NCI-H524 (cell line): Measurements from ENCODE around the gene CCN5.
A peak's percentile ranks its signal among the peaks of the same experiment; 100 is the strongest.
"Not testable (repeated sequence)": the region's sequence is repeated elsewhere in the genome, so short reads cannot be mapped to it uniquely, and the experiment has no call there.

Experiments used
- DNase-seq, 2 experiments: peaks; one replicate each; lab custom pipeline; 2025; lab: John Stamatoyannopoulos, UW

CCN5 gene, protein sequence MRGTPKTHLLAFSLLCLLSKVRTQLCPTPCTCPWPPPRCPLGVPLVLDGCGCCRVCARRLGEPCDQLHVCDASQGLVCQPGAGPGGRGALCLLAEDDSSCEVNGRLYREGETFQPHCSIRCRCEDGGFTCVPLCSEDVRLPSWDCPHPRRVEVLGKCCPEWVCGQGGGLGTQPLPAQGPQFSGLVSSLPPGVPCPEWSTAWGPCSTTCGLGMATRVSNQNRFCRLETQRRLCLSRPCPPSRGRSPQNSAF

DNA sequence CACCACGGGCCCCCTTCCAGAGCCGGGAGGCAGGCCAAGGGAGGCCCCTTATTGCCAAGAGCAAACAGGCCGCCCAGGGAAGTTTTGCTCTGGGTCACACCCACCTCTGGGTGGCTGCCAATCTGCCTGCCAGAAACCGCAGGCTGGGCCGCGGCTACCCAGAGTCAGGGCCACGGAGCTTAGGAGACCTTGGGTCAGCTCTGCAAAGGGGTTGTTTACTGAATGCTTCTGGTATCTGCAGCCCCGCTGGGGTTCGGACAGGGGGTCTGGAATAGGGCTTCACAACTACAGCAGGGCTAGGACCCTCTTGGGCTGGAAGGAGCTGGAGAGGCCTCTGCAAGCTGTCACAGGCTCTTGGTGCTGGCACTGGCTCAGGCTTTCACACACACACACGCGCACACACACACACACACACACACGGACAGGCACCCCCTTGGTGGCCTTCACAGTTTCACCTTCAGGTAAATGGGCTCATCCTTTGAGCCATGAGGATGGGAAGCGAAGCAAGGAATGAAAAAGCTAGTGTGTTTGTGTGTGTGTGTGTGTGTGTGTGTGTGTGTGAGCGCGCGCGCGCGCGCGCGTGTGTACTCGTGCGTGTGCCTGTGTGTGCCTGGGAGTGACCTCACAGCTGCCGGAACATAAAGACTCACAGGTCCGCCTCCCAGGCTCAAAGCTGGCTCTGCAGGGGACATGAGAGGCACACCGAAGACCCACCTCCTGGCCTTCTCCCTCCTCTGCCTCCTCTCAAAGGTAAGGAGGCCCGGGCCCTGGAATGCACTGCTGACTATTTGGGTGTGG, at the start of gene CCN5:
TSS of gene CCN5 (plus strand) at position 669 of the 798 bp plus-strand sequence. CDS start at position 691, 22 bp downstream.
- DNase-seq, result no peak

DNA sequence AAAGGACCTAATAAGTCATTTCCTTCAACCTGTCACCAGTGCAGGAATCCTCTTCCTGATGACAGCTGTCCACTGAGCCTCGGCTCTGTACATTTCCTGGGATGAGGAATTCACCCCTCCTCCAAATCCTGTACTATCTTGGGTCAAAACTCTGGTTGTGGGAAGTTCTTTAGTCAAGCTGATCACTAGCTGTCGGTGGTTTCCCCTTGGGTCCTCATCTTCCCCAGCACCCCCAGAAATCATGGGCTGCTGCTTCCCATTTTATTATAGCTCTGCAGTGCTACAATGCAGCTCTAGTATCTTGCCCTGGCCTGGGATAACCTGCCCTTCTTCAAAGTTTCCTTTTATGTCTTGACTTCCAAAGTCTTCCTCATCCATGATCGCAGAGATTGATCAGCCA, 49.1 kb upstream of the CCN5 start:
- DNase-seq, result no peak

DNA sequence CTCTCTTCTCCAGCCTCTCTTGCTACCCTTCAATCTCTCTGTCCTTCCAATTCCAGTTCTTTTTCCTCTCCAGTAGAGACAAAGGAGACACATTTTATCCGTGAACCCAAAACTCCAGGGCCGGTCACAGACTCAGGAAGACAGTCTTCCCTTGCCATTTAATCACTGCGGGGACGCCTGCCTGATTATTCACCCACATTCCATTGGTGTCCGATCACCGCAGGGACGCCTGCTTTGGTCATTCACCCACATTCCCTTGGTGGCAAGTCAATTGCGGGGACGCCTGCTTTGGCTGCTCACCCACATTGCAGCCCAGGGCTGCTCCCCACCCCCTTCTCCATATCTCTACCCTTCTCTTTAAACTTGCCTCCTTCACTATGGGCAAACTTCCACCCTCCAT, 44.3 kb upstream of the CCN5 start:
- not testable (repeated sequence) for DNase-seq

DNA sequence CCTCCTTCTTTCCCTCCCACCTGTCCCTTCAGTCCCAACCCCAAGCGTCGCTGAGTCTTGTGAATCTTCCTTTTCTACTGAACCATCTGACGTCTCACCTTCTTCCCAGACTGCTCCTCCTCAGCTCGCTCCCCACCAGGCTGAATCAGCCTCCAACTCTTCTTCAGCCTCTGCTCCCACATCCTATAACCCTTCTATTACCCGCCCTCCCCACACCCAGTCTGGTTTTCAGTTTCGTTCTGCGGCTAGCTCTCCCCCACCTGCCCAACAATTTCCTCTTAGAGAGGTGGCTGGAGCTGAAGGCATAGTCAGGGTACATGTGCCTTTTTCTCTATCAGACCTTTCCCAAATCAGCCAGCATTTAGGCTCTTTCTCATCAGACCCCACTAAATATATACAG, 43.6 kb upstream of the CCN5 start:
- DNase-seq, result not testable (repeated sequence)

DNA sequence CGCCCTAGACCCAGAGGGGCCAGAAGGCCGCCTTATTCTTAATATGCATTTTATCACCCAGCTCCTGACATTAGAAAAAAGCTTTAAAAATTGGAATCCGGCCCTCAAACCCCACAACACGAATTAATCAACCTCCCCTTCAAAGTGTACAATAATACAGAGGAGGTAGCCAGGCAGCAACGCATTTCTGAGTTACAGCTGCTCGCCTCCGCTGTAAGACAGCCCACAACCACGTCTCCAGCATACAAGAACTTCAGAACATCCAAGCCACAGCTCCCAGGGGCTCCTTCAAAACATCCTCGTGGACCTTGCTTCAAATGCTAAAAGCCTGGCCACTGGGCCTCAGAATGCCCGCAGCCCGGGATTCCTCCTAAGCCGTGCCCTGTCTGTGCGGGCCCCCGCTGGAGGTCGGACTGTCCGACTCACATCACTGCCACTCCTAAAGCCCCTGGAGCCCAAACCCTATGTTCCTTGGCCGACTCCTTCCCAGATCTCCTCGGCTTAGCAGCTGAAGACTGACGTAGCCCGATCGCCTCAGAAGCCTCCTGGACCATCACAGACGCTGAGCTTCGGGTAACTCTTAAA, 42.8 kb upstream of the CCN5 start:
- DNase-seq, result not testable (repeated sequence)

DNA sequence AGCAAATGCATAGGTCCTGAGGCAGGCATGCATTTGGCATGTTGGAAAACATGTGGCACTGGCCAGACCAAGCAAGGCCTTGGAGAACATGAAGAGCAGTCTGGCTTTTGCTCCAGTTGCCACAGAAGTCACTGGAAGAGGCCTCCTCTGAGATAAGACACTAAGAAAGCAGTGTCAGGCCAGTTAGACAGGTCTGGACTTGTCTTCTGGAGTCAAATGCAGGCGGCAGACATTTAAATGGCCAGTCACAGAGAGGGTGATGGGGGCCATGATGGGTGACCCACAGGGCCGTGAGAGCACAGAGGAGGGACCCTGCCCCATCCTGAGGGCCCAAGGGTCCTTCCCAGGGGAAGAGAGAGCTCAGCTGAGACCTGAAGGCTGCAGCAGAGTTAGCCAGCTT, 36.9 kb upstream of the CCN5 start:
- no peak for DNase-seq

DNA sequence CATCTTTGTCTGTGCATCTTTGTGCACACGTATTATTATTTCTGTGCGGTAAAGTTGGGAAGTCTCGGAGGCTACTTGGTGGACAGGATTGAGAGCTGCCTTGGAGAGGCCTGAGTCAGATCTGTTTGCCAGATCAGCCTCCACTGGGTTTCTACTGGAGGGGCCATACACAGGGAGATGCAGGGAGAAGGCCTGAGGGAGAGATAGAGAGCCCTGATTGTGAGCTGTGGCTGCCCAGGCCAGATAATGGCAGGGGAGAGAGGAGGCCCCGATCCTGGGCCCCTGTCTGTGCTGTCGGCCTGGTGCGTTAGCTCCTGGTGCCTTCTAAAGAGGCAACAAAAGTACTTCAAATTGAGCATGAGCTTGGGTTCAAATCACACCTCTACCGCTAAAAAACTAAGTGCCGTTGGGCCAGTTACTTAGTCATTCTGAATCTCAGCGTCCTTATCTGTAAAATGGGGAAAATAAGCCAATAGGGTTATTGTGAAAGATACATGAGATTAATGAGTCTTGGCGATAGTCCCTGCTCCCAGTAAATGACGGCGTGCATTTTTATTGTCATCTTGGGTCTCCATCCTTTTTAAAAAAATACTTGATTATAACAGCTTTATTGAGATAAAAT, 36.1 kb upstream of the CCN5 start:
- no peak for DNase-seq

DNA sequence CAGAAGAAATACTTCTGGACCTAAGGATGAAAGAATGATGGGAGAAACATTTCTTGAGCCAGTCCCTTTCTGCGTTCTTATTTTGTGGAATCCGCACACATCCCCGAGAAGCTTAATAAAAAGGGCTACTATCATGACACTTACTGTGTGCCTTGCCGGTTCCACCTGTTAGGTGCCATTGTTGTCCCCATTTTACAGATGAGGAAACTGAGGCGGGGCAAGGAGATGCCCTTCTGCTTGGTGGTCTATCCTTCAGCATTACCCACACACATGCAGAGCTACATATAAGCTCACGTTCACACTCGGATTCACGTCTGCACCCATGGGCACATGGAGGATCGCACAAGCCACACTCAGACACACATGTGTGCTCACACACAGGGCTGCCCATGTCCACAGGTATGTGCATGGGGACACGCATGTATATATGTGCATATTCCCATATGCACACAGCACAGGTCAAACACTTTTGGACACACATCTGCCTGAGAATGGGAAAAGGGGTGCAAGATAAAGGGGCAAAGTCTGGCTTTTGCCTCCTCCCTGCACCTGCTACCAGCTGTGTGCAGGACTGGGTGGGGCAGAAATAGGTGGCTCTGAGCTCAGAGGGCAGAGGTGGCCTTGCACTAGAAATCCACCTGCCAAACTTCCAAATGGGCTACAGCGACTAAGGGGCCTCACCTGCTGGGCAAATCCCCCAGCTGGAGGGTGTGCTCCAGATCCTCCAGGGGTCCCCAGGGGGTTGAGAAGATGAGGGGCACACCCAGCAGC, 33.2 kb upstream of the CCN5 start:
- no peak for DNase-seq

DNA sequence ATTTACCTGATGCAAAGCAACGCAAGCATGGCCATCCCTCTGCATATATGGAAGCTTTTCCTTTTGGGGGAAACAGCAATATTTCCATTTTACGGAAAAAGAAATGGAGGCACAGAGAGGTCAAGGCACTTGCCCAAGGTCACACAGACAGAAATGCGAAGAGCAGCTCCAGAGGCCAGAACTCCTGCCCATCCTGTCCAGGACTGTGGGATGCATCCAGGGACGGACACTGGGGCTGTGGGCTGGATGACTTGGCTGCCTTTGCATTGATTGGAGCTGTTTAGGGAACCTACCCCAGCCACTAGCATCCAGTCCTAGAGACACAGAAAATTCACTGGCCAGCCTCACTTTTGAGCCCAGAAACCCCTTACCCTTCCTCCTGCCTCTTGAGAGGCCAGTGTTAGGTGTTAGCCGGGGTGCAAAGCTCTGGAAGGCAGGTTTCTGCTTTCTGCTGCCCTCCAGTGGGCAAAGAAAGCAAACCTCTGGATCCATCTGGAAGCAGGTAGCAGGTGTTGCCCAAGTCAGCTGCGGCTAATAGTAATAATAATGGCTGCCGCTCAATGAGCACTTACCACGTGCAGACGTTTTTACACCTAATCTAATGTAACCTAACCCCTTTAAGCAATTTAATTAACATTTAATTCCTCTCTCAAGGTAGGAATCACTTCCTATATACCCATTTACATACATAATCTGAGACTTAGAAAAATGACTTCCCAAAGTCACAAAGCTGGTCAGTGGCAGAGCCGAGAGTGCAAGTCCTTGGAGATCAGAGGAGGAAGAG, 31.7 kb upstream of the CCN5 start:
- DNase-seq, result peak; percentile 64 to 76

DNA sequence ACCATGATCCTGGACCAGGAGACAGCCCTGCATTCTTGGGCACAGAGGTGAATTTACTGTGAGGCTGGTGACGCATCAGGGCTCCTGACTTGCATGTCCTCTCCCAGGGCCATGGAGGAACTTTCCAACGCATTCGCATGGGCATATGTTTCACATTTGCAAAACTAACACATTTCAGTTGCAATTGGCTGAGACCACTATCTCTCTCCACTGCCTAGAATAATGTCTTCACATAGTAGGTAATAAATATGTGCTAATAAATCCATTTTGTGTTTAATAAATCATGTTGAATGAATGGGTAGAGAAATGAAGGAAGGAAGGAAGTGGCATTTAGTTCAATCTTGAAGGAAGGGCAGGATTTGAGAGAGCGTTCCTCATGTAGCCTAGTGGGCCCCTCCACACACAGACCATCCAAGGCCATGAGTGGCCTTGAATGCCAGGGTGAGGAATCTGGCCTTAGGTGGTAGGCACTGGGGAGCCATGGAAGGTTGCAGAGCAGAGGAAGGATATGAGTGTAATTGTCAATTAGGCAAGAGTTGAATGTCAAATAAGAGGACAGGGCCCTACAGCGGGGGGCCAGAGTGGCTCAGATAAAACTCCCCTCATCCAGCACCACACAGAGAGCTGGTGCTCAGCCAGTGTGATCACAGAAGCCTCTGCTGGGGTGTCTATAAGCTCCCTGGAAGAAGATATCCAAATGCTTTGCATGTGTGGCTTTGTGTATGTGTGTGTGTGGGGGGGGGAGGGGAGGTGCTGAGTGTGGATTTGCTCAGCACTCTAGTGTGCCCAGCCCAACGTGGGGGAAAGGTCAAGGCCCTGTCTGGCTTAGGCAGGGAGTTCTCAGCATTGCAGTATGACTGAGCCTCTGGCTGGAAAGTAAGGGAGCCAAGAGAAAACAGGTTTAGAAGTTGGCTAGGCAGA, 30.9 kb upstream of the CCN5 start:
- no peak for DNase-seq

DNA sequence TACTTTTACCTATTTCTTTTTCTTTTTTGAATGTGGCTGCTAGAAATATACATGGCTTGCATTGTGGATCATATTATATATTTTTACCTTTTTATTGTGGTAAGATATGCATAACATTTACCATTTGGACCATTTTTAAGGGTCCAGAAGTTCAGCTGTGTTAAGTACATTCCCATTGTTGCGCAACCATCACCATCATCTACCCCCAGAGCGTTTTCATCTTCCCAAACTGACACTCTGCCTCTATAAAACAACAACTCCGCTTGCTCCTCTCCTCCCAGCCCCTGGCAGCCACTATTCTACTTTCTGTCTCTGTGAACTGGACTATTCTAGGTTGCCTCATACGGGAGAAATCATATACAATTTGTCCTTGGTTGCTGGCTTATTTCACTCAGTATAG, 28.2 kb upstream of the CCN5 start:
- DNase-seq, result no peak

DNA sequence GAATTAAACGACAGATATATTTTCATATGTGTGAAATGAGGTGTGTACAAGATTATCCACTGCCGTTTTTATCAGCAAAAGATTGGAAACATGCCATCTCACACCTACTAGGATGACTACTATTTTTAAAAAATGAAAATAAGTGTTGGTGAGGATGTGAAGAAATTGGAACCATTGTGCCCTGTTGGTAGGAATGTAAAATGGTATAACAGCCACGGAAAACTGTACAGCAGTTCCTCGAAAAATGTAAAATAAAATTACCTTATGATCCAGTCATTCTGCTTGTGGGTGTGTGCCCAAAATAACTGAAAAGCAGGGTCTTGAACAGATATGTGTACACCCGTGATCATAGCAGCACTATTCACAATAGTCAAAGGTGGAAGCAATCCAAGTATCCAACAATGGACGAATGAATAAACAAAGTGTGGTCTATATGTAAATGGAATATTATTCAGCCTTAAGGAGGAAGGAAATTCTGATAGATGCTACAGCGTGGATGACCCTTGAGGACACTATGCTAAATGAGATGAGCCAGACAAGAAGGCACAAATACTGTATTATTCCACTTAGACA, 27.0 kb upstream of the CCN5 start:
- no peak for DNase-seq

DNA sequence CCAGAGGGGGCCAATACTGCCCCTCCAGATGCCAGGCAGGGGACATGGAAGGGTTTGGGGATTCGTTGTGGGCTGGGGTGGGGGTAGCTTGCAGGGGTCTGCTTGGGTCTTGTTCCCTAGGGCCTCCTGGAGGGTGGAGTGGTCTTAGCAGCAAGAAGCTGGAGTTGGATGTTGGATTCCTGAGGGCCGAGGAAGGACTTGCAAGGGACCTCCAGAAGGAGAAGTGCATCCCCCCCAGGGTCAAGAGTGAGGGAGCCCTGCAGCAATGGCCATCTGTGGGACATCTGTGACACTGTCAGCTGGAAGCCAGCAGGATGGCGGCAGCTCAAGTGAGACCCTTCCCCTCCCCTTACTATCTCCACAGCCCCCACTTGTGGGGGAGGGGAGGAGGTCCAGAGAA, 25.4 kb upstream of the CCN5 start:
- DNase-seq, result peak in 1 of 2 experiments; percentile 27

DNA sequence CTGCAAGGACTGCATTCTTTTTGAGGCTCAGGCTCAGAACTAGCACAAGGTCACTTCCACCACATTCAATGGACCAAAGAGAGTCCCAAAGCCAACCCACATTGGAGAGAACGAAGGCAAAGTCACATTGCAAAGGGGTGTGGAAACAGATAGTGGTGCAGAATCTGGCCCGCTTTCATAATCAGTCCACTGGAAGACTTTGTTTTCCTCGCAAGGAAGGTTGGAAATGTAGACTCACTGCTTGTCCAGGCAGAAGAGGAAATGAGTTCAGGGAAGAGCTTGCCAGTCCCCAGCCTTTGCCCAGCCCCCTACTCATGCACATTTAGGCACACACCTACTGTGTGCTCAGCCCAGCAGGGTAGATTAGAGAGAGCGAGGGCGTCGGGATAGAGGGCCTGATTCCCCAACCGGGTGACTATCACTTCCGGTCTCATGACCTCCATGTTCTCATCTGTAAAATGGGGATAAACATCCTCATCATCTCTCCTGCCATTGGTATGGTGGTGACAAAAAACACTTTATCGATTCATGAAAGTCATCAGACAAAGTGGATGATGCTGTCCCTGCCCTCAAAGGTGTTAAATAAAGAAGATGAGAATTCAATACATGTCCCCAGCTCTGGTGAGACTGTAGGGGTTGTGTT, 24.3 kb upstream of the CCN5 start:
- DNase-seq, result no peak

DNA sequence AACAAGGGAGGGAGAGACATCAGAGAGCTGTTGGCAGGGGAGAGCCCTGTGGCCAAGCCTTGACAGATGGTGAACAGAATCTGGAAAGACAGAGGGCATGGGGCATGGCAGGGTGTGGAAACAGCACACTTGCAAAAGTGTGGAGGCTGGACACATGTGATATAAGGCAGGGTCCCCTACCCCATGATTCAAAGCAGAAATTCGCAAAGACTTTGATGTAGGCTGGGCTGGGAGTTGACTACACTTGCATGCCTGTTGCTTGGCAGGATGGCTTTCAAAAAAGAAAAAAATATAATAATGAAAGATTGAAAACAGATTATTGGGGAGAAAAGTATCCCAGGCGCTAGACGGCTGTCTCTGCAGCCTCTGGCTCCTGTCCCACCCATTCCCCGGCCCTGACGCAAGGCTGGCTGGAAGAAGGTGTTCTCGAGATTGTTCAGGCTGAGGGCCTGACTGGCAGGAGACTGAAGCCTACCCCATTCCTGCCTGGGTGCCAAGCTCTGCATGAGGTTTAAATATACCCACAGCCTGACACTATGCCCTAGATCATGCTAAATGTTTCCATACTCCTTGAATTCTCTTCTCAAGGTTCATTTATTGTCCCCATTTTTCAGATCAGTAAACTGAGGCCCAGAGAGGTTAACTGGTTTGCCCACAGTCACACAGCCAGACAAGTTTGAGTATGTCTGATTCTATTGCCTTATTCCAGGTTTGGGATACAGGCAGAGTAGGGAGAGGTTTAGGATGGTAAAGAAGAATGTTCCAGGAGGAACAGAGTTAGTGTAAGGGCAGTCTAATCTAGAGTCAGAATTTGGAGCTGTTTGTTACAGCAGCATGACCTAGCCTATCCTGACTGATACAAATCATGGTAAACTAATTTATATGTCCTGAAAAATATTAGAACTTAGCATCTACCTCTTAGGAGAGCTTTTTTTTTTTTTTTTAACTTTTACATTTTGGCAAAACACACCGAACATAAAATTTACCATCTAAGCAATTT, 23.4 kb upstream of the CCN5 start:
- peak in 1 of 2 experiments; percentile 26 for DNase-seq

DNA sequence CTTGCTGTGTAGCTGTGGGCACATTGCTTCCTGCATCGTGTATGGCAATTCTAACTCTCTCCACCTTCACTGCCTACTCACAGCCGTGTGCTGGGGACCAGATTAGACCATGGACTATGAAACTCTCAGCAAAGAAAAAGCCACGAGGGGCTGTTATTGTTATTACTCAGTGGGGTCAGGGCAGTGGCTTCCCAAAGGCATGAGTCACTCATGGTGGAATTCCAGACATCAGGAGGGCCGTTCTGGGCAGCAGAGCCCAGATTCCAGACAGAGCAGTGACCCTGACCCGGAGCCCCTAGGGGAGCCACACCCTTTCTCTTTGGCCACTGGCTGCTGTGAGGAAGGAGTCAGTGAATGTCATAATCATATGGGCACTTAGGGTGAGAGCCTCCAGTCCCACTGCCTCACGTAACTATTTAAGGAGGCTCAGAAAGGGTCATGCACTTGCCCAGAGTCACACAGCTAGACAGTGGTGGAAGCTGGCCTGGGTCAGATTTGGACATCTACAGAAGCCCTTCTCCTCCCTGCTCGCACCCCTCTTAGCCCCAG, 22.2 kb upstream of the CCN5 start:
- no peak for DNase-seq

DNA sequence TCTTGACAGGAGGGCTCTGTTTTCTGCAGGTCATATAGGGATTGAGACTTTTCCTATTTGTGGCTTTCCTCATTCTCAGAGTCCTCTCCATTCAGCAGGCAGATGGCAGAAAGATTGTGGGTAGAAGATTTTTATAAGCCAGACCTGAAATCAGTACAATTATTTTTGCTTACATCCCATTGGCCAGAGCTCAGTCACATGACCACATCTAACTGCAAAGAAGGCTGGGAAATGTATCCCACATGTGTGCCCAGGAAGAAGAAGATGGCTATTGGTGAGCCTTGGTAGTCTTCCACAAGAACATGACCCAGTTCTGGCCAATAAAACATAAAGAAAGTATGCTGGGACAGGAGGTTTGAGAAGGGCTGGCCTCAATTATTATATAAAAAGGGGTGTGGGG, 21.5 kb upstream of the CCN5 start:
- DNase-seq, result no peak

DNA sequence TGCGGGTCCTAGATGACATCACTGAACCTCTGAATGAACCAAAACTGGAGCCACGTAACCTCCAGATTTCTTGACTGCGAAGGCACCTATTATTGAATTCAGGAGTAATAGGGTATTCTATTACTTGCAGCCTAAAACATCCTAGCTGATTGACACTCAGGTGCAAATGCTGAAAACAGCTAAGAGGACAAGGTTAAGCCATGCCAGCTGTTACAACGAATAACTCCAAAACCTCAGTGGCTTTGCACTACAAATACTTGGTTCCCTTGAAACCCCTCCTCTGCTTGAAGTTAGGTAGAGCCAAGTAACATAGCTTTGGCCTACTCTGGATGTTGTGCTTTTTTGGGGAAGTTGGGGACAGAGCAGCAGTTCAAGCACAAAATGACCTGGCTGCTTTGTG, 21.0 kb upstream of the CCN5 start:
- DNase-seq, result no peak
